ENCODE measurements around the gene ENDOV.

Gene ENDOV

GRCh38 chr17:80418589-80418988 lies 3.6 kb downstream of the ENDOV start:
- DNase-seq: no peak

- DNase-seq: no peak
Observed at GRCh38 chr17:80419255-80419654, 4.3 kb downstream of the ENDOV start.

- DNase-seq: no peak
Observed at GRCh38 chr17:80421381-80422090, 6.6 kb downstream of the ENDOV start.

- DNase-seq: no peak
Observed at GRCh38 chr17:80422276-80422675, 7.3 kb downstream of the ENDOV start.

- no peak for DNase-seq
Observed at GRCh38 chr17:80422981-80423380, 8.0 kb downstream of the ENDOV start.

- DNase-seq: no peak
Observed at GRCh38 chr17:80423536-80424225, 8.7 kb downstream of the ENDOV start.

- DNase-seq: no peak
Observed at GRCh38 chr17:80424261-80424660, 9.3 kb downstream of the ENDOV start.

- no peak for DNase-seq
Observed at GRCh38 chr17:80424878-80425765, 10.2 kb downstream of the ENDOV start.

GRCh38 chr17:80425835-80426426 lies 11.0 kb downstream of the ENDOV start:
- DNase-seq: no peak

- DNase-seq: peak; percentile 53
Observed at GRCh38 chr17:80426671-80427326, 11.8 kb downstream of the ENDOV start.

GRCh38 chr17:80427366-80428282 lies 12.7 kb downstream of the ENDOV start:
- DNase-seq: no peak

- DNase-seq: no peak
Observed at GRCh38 chr17:80428363-80428762, 13.4 kb downstream of the ENDOV start.

GRCh38 chr17:80428796-80429195 lies 13.8 kb downstream of the ENDOV start:
- DNase-seq: no peak

- no peak for DNase-seq
Observed at GRCh38 chr17:80429356-80430275, 14.6 kb downstream of the ENDOV start.

- DNase-seq: no peak
Observed at GRCh38 chr17:80430446-80431245, 15.7 kb downstream of the ENDOV start.

- DNase-seq: no peak
Observed at GRCh38 chr17:80431246-80432195, 16.6 kb downstream of the ENDOV start.

GRCh38 chr17:80432350-80432955 lies 17.5 kb downstream of the ENDOV start:
- no peak for DNase-seq

Data from NCI-H1048 (cell line).